H9 (cell line): ENCODE results near the gene CCDC148. TPM values are rescaled to one million over a fixed set of nuclear protein-coding genes. Genes with fewer than 3 reads are reported as not detected.

Experiments used
- DNase-seq: peaks from one replicate; pipeline ENCODE4 v3.0.0-alpha.2; 2017
- H2AFZ ChIP-seq: one replicate; pipeline ENCODE4 v1.6.1; 2013; ENCODE audit warnings: mild to moderate bottlenecking, low read length, control low read depth, moderate library complexity
- H2AK5ac ChIP-seq: 2 replicates; pipeline ENCODE4 v1.6.1; 2013; ENCODE audit warnings: low read length, control low read depth, mixed read lengths; ENCODE audit not compliant: insufficient read length
- H2BK120ac ChIP-seq: one replicate; pipeline ENCODE4 v1.6.1; 2013; ENCODE audit warnings: low read depth, mild to moderate bottlenecking, low read length, control low read depth, inconsistent platforms; ENCODE audit not compliant: poor library complexity, severe bottlenecking
- H2BK12ac ChIP-seq: 2 replicates; pipeline ENCODE4 v1.6.1; 2013; ENCODE audit warnings: low read length, control low read depth, mixed read lengths, low read depth; ENCODE audit not compliant: insufficient read length
- H2BK15ac ChIP-seq: 2 replicates; pipeline ENCODE4 v1.6.1; 2013; ENCODE audit warnings: low read depth, low read length, control low read depth
- H2BK20ac ChIP-seq: one replicate; pipeline ENCODE4 v1.6.1; 2013; ENCODE audit warnings: low read depth, mild to moderate bottlenecking, low read length, control low read depth, inconsistent platforms; ENCODE audit not compliant: poor library complexity, severe bottlenecking
- H2BK5ac ChIP-seq: 2 replicates; pipeline ENCODE4 v1.6.1; 2013; ENCODE audit warnings: low read length, control low read depth, mixed read lengths; ENCODE audit not compliant: insufficient read length
- H3K14ac ChIP-seq: 2 replicates; pipeline ENCODE4 v1.6.1; 2013; ENCODE audit warnings: low read length, control low read depth; ENCODE audit not compliant: insufficient read depth
- H3K18ac ChIP-seq: 2 replicates; pipeline ENCODE4 v1.6.1; 2013; ENCODE audit warnings: low read depth, mild to moderate bottlenecking, mixed read lengths, low read length, control low read depth; ENCODE audit not compliant: insufficient read length
- H3K23ac ChIP-seq: 2 replicates; pipeline ENCODE4 v1.6.1; 2013; ENCODE audit warnings: low read length, control low read depth, mixed read lengths, low read depth; ENCODE audit not compliant: insufficient read length
- H3K23me2 ChIP-seq: 2 replicates; pipeline ENCODE4 v1.6.1; 2013; ENCODE audit warnings: low read depth, mild to moderate bottlenecking, mixed read lengths, low read length, control low read depth; ENCODE audit not compliant: insufficient read length, poor library complexity, severe bottlenecking
- H3K27ac ChIP-seq: 2 replicates; pipeline ENCODE4 v1.5.1; 2013; ENCODE audit warnings: low read length, control low read depth, mixed read lengths, low read depth; ENCODE audit not compliant: insufficient read length
- H3K27me3 ChIP-seq: 2 replicates; pipeline ENCODE4 v1.6.1; 2013; ENCODE audit warnings: low read length, control low read depth, inconsistent platforms; ENCODE audit not compliant: insufficient read depth
- H3K4ac ChIP-seq: 2 replicates; pipeline ENCODE4 v1.6.1; 2013; ENCODE audit warnings: low read depth, mild to moderate bottlenecking, control low read depth, inconsistent platforms, low read length, moderate library complexity
- H3K4me1 ChIP-seq: 2 replicates; pipeline ENCODE4 v1.6.1; 2013; ENCODE audit warnings: low read length, control low read depth, inconsistent platforms; ENCODE audit not compliant: insufficient read depth
- H3K4me2 ChIP-seq: 2 replicates; pipeline ENCODE4 v1.6.1; 2013; ENCODE audit warnings: low read length, control low read depth, mixed read lengths; ENCODE audit not compliant: insufficient read length, insufficient read depth
- H3K56ac ChIP-seq: 2 replicates; pipeline ENCODE4 v1.6.1; 2013; ENCODE audit warnings: low read depth, mild to moderate bottlenecking, mixed read lengths, low read length, control low read depth; ENCODE audit not compliant: insufficient read length
- H3K79me1 ChIP-seq: 2 replicates; pipeline ENCODE4 v1.6.1; 2013; ENCODE audit warnings: low read depth, mild to moderate bottlenecking, moderate library complexity, low read length, control low read depth, inconsistent platforms; ENCODE audit not compliant: insufficient read depth, poor library complexity, severe bottlenecking
- H3K79me2 ChIP-seq: 2 replicates; pipeline ENCODE4 v1.6.1; 2013; ENCODE audit warnings: low read length, control low read depth, inconsistent platforms; ENCODE audit not compliant: insufficient read depth
- H3K9ac ChIP-seq: 2 replicates; pipeline ENCODE4 v1.6.1; 2013; ENCODE audit warnings: low read length, control low read depth, mixed read lengths; ENCODE audit not compliant: insufficient read length; ENCODE audit errors: extremely low read depth
- H3K9me3 ChIP-seq: one replicate; pipeline ENCODE4 v1.6.1; 2013; ENCODE audit warnings: low read depth, low read length, inconsistent platforms; ENCODE audit not compliant: control insufficient read depth
- H3T11ph ChIP-seq: one replicate; pipeline ENCODE4 v1.6.1; 2013; ENCODE audit warnings: mild to moderate bottlenecking, low read length, control low read depth, inconsistent platforms
- H4K20me1 ChIP-seq: one replicate; pipeline ENCODE4 v1.6.1; 2013; ENCODE audit not compliant: control insufficient read depth, insufficient read length, insufficient read depth
- H4K5ac ChIP-seq: 2 replicates; pipeline ENCODE4 v1.6.1; 2013; ENCODE audit warnings: low read depth, mild to moderate bottlenecking, mixed read lengths, low read length, control low read depth; ENCODE audit not compliant: insufficient read length
- H4K8ac ChIP-seq: replicated peaks from 2 replicates; pipeline ENCODE4 v1.6.1; 2013; ENCODE audit warnings: low read length, control low read depth, mixed read lengths, low read depth; ENCODE audit not compliant: insufficient read length
- H4K91ac ChIP-seq: 2 replicates; pipeline ENCODE4 v1.6.1; 2013; ENCODE audit warnings: low read depth, mild to moderate bottlenecking, moderate library complexity, mixed read lengths, low read length, control low read depth; ENCODE audit not compliant: insufficient read length
- H3K27ac Mint-ChIP-seq, 3 experiments: 2 replicates in 2 of 3; 3 replicates in 1 of 3; pipeline ENCODE4 v1.8.0; 2020 to 2021; ENCODE audit warnings: mixed read lengths in 3 of 3, mild to moderate bottlenecking in 1 of 3, moderate library complexity in 1 of 3
- H3K27me3 Mint-ChIP-seq: 2 replicates; pipeline ENCODE4 v1.8.0; 2021; ENCODE audit warnings: low read depth, mild to moderate bottlenecking, moderate library complexity, mixed read lengths
- H3K36me3 Mint-ChIP-seq, 3 experiments: 2 replicates in 2 of 3; 3 replicates in 1 of 3; pipeline ENCODE4 v1.8.0; 2020 to 2021; ENCODE audit warnings: low read depth in 3 of 3, mixed read lengths in 3 of 3; ENCODE audit not compliant: insufficient read depth in 1 of 3
- H3K4me1 Mint-ChIP-seq, 2 experiments: 2 replicates each; pipeline ENCODE4 v1.8.0; 2020; ENCODE audit warnings: mixed read lengths in 2 of 2
- H3K4me3 Mint-ChIP-seq, 2 experiments: 2 replicates in 1 of 2; 3 replicates in 1 of 2; pipeline ENCODE4 v1.8.0; 2020 to 2021; ENCODE audit warnings: mild to moderate bottlenecking in 2 of 2, mixed read lengths in 2 of 2, moderate library complexity in 1 of 2
- H3K9me3 Mint-ChIP-seq, 2 experiments: 2 replicates in 1 of 2; 3 replicates in 1 of 2; pipeline ENCODE4 v1.8.0; 2020; ENCODE audit warnings: mild to moderate bottlenecking in 2 of 2, mixed read lengths in 2 of 2, moderate library complexity in 1 of 2
- WGBS: extraction: QIAGEN DNeasy Blood & Tissue Kit; methylation state at CpG from one replicate; pipeline ENCODE4 v1.1.7; 2013; ENCODE audit warnings: missing lambda C conversion rate, low lambda C conversion rate, mixed read lengths; ENCODE audit not compliant: insufficient read length; ENCODE audit errors: extremely low coverage; 5-methylcytosine and 5-hydroxymethylcytosine counted together
- total RNA-seq: library from RNA; stranded (reverse); gene quantifications from 2 replicates; pipeline ENCODE4 v1.2.1, GENCODE V29; 2021
- TF ChIP-seq, protein P1 (sequence below): fragments of 200-600 bp; sonication (generic); conservative IDR thresholded peaks from 3 replicates; pipeline ENCODE4 v1.8.0; 2021; ENCODE audit warnings: antibody characterized with exemption, mild to moderate bottlenecking

The CCDC148 gene
- total RNA-seq, 1 experiment from 2014 or later = 1.5 TPM

DNA sequence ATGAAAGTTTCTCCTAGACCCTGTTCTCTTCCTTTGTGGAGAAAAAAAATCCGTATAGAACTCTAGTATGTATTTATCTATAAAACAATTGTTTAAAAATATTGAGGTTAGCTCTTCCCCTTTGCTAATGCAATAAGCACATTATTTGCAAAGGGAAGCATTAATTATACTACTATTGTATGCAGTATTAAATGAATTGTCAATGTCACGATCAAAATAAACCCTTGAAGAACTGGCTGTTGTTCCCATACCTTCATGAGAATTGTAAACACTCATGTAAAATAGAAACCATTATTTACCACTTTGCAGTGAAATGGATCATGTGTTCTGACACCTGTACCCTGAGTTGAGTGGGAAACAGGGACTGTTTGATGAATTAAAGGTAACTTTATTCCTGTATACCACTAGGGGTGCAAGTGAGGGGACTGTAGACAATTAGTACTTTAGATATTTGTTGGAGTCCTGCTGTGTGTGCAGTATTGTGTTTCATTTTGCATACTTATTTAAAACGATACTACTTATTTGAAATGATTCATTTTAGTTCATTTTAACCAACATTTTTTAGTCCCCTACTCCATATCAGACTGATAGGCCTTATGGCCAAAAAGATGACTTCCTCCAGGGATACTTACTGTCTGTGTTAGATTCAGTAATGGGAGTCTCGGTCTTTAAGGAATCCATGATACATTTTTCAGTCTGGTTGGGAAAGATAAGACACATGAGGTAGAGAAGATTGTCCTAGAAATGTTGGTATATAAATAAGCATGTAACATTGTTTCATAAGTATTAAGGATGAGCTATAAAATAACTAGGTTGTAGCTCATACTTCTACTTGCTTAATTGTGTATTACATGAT, 8.1 kb upstream of the CCDC148 start:
- H3K79me2 ChIP-seq = peaks cover 18% of the 10 kb centered on the region; the same call in 1 of the 2 replicates
- no peak overlapping the region for H3K4ac ChIP-seq
- H2BK5ac ChIP-seq = no peak overlapping the region
- no peak overlapping the region for H4K8ac ChIP-seq
- H3K18ac ChIP-seq = no peak overlapping the region
- H3K4me2 ChIP-seq = no peak overlapping the region
- H3K23ac ChIP-seq = no peak overlapping the region
- H3K23me2 ChIP-seq = no peaks in the 10 kb centered on the region
- no peaks in the 10 kb centered on the region for H3K27me3 ChIP-seq
- Mint-ChIP-seq H3K4me3 (no peak overlapping the region), H3K36me3 (peaks cover 5 to 12% (median 7%) of the 10 kb centered on the region in 3 experiments), H3K27ac (no peak overlapping the region), H3K27me3 (no peaks in the 10 kb centered on the region), H3K4me1 (peaks cover 23 to 25% of the 10 kb centered on the region in 2 experiments), H3K9me3 (no peaks in the 10 kb centered on the region)
- no peak overlapping the region for H2BK120ac ChIP-seq
- H4K5ac ChIP-seq = no peak overlapping the region
- H3K4me1 ChIP-seq = peaks cover 2% of the 10 kb centered on the region; the same call in 1 of the 2 replicates
- no peak overlapping the region for H3T11ph ChIP-seq
- H2BK20ac ChIP-seq = no peak overlapping the region
- H3K27ac ChIP-seq = no peak overlapping the region
- no peaks in the 10 kb centered on the region for H3K79me1 ChIP-seq
- no peak overlapping the region for H3K9ac ChIP-seq
- DNase-seq = no peak
- H4K91ac ChIP-seq = no peak overlapping the region
- TF ChIP-seq, protein P1, sequence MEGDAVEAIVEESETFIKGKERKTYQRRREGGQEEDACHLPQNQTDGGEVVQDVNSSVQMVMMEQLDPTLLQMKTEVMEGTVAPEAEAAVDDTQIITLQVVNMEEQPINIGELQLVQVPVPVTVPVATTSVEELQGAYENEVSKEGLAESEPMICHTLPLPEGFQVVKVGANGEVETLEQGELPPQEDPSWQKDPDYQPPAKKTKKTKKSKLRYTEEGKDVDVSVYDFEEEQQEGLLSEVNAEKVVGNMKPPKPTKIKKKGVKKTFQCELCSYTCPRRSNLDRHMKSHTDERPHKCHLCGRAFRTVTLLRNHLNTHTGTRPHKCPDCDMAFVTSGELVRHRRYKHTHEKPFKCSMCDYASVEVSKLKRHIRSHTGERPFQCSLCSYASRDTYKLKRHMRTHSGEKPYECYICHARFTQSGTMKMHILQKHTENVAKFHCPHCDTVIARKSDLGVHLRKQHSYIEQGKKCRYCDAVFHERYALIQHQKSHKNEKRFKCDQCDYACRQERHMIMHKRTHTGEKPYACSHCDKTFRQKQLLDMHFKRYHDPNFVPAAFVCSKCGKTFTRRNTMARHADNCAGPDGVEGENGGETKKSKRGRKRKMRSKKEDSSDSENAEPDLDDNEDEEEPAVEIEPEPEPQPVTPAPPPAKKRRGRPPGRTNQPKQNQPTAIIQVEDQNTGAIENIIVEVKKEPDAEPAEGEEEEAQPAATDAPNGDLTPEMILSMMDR = peak; percentile 76
- no peak overlapping the region for H2BK15ac ChIP-seq
- no peak overlapping the region for H2AK5ac ChIP-seq
- H3K56ac ChIP-seq = no peak overlapping the region
- H3K9me3 ChIP-seq = no peaks in the 10 kb centered on the region
- no peak overlapping the region for H2AFZ ChIP-seq
- H3K14ac ChIP-seq = no peak overlapping the region
- whole genome bisulfite sequencing = no CpG with 5 or more reads among the region's 4 CpGs
- no peaks in the 10 kb centered on the region for H4K20me1 ChIP-seq
- H2BK12ac ChIP-seq = no peak overlapping the region
